RWPE2 (cell line): Measurements from ENCODE around the gene KCNV2.

Experiments used
- ATAC-seq: fragments of 200-7000 bp; cut with Tn5 transposase; 3 replicates; pipeline ENCODE4 v1.9.1; 2021; ENCODE audit warnings: low read depth
- DNase-seq: peaks from one replicate; pipeline ENCODE4 v3.0.0-alpha.2; 2020; ENCODE audit warnings: low spot score
- H3K27ac ChIP-seq: fragments of 450-650 bp; 2 replicates; pipeline ENCODE4 v1.5.1; 2017; ENCODE audit warnings: mild to moderate bottlenecking; ENCODE audit not compliant: poor library complexity, severe bottlenecking
- H3K27me3 ChIP-seq: fragments of 250-450 bp; sonication (Bioruptor Pico); 2 replicates; pipeline ENCODE4 v1.5.1; 2021; ENCODE audit warnings: mild to moderate bottlenecking, moderate library complexity; ENCODE audit not compliant: insufficient read depth, poor library complexity, severe bottlenecking
- H3K36me3 ChIP-seq: fragments of 250-450 bp; sonication (Bioruptor Pico); 2 replicates; pipeline ENCODE4 v1.5.1; 2020; ENCODE audit warnings: low read depth, mild to moderate bottlenecking, moderate library complexity
- H3K4me1 ChIP-seq: fragments of 250-450 bp; sonication (Bioruptor Pico); 2 replicates; pipeline ENCODE4 v1.5.1; 2021; ENCODE audit warnings: mild to moderate bottlenecking, moderate library complexity; ENCODE audit not compliant: insufficient read depth, poor library complexity, severe bottlenecking
- H3K4me3 ChIP-seq: fragments of 250-450 bp; sonication (Bioruptor Pico); 2 replicates; pipeline ENCODE4 v1.5.1; 2021; ENCODE audit warnings: mild to moderate bottlenecking, moderate library complexity; ENCODE audit not compliant: severe bottlenecking
- H3K9me3 ChIP-seq: fragments of 250-450 bp; sonication (Bioruptor Pico); 2 replicates; pipeline ENCODE4 v1.5.1; 2021; ENCODE audit warnings: mild to moderate bottlenecking, moderate library complexity; ENCODE audit not compliant: severe bottlenecking
- CTCF ChIP-seq: fragments of 450-650 bp; IDR thresholded peaks from one replicate; pipeline ENCODE4 v1.5.1; 2017; ENCODE audit warnings: mild to moderate bottlenecking, moderate library complexity; ENCODE audit not compliant: poor library complexity, severe bottlenecking

Gene KCNV2

GRCh38 chr9:2691212-2691611 lies 26.1 kb upstream of the KCNV2 start:
- Histone ChIP-seq H3K4me1 (no peaks in the 10 kb centered on the region), H3K4me3 (no peak overlapping the region), H3K36me3 (no peaks in the 10 kb centered on the region), H3K27ac (no peak overlapping the region), H3K27me3 (no peaks in the 10 kb centered on the region), H3K9me3 (no peaks in the 10 kb centered on the region)
- TF ChIP-seq CTCF, result no peak
- DNase-seq (no peak), ATAC-seq (no peak)

- Histone ChIP-seq H3K27ac (no peak overlapping the region), H3K36me3 (no peaks in the 10 kb centered on the region), H3K27me3 (no peaks in the 10 kb centered on the region), H3K4me3 (no peak overlapping the region), H3K9me3 (no peaks in the 10 kb centered on the region), H3K4me1 (no peaks in the 10 kb centered on the region)
- ATAC-seq, result no peak
- DNase-seq, result no peak
- TF ChIP-seq CTCF, result no peak
Observed at GRCh38 chr9:2691626-2692025, 25.7 kb upstream of the KCNV2 start.

- ATAC-seq (no peak), DNase-seq (no peak)
- Histone ChIP-seq H3K4me1 (no peaks in the 10 kb centered on the region), H3K36me3 (no peaks in the 10 kb centered on the region), H3K9me3 (no peaks in the 10 kb centered on the region), H3K4me3 (no peak overlapping the region), H3K27me3 (no peaks in the 10 kb centered on the region), H3K27ac (no peak overlapping the region)
- no peak for TF ChIP-seq CTCF
Observed at GRCh38 chr9:2693056-2693455, 24.3 kb upstream of the KCNV2 start.

DNA sequence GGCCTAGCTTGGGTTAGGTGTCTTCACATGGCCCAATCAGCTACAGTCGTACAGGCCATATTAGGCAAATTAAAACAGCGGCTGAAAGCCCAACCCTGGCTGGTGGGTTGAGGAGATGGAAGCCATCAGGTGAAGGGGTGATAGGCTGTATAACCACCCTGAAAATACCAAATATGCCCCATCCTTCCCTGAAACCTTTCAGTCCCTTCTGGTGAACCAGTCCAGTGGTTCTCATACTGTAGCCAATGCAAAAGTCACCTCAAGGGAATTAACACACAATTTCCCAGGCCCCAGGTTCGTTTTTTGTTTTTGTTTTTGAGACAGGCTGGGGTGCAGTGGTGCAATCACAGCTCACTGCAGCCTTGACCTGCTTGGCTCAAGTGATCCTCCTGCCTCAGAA lies 19.8 kb upstream of the KCNV2 start:
- no peaks in the 10 kb centered on the region for H3K27me3 ChIP-seq
- no peaks in the 10 kb centered on the region for H3K9me3 ChIP-seq
- H3K4me1 ChIP-seq, result no peaks in the 10 kb centered on the region
- TF ChIP-seq CTCF, result no peak
- H3K4me3 ChIP-seq, result no peak overlapping the region
- ATAC-seq (no peak), DNase-seq (no peak)
- no peak overlapping the region for H3K27ac ChIP-seq
- H3K36me3 ChIP-seq, result no peaks in the 10 kb centered on the region

DNA sequence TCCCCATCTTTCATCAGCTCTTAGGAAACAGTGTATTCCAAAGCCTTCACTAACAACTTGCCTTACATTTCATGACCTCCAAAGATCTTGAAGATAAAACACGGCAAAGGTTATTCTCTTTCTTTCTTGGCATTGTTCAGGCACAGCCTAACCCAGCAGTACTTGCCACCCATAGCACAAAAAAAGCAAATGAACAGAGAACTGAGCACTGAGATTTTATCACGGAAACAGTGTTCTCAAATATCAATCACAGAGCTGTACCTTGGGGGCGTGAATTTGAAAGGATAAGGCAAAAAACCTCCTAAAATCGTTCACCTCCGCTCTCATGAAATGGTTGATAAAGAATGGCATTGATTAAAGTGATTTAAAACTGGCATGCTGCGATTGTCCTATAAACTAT lies 16.9 kb upstream of the KCNV2 start:
- Histone ChIP-seq H3K4me1 (no peaks in the 10 kb centered on the region), H3K4me3 (no peak overlapping the region), H3K27ac (no peak overlapping the region), H3K36me3 (no peaks in the 10 kb centered on the region), H3K27me3 (no peaks in the 10 kb centered on the region), H3K9me3 (no peaks in the 10 kb centered on the region)
- DNase-seq (no peak), ATAC-seq (no peak)
- no peak for TF ChIP-seq CTCF
